Upper lobe of left lung (tissue), 6 donors: ENCODE results near the gene RIPOR1. TPM values are rescaled to one million over a fixed set of nuclear protein-coding genes. Genes with fewer than 3 reads are reported as not detected.

Experiments
- ATAC-seq, 2 donors: fragments of 200-7000 bp; cut with Tn5 transposase; one replicate each; pipeline ENCODE4 v1.9.1; 2022; ENCODE audit warnings: mild to moderate bottlenecking in 2 of 2, moderate library complexity in 2 of 2; ENCODE audit not compliant: low FRiP score in 2 of 2
- DNase-seq, 2 donors: peaks; one replicate each; pipeline ENCODE4 v3.0.0-alpha.2; 2019 to 2020
- H3K27ac ChIP-seq, 4 donors: fragments of 200-600 bp; sonication (generic); one replicate each; pipeline ENCODE4 v1.5.1; 2016 to 2019
- H3K27me3 ChIP-seq, 4 donors: fragments of 200-600 bp; sonication (generic); one replicate each; pipeline ENCODE4 v1.5.1; 2017 to 2019
- H3K36me3 ChIP-seq, 4 donors: fragments of 200-600 bp; sonication (generic); one replicate each; pipeline ENCODE4 v1.5.1; 2016 to 2019
- H3K4me1 ChIP-seq, 4 donors: fragments of 200-600 bp; sonication (generic); one replicate each; pipeline ENCODE4 v1.5.1; 2018 to 2019
- H3K4me3 ChIP-seq, 4 donors: fragments of 200-600 bp; sonication (generic); one replicate each; pipeline ENCODE4 v1.5.1; 2017 to 2019; ENCODE audit warnings: mild to moderate bottlenecking in 2 of 4, moderate library complexity in 1 of 4
- H3K9me3 ChIP-seq, 4 donors: fragments of 200-600 bp; sonication (generic); one replicate each; pipeline ENCODE4 v1.5.1; 2018 to 2019
- EP300 ChIP-seq, 4 donors: sonication (generic); formaldehyde crosslinking; IDR thresholded peaks; one replicate each; pipeline ENCODE4 v1.5.1; 2017; ENCODE audit warnings: antibody characterized with exemption in 4 of 4, control low read depth in 2 of 4
- POLR2A ChIP-seq, 4 donors: fragments of 450-650 bp; IDR thresholded peaks; one replicate each; pipeline ENCODE4 v1.5.1; 2016 to 2017; ENCODE audit warnings: antibody characterized with exemption in 4 of 4, mild to moderate bottlenecking in 2 of 4
- POLR2AphosphoS5 ChIP-seq, 2 donors: sonication (generic); formaldehyde crosslinking; IDR thresholded peaks; one replicate each; pipeline ENCODE4 v1.5.1; 2017; ENCODE audit warnings: antibody characterized with exemption in 2 of 2
- WGBS, 2 donors: methylation state at CpG; one replicate each; pipeline ENCODE4 v1.1.5; 2017 to 2018; 5-methylcytosine and 5-hydroxymethylcytosine counted together
- total RNA-seq, 6 donors: library from RNA; depleted of rRNA in 4 of 6; stranded (reverse); fragments of >200 nt in 4 of 6; gene quantifications; one replicate each; pipeline versions ENCODE4 v1.1.0 to v1.2.1, GENCODE V29; 2016 to 2021
- TF ChIP-seq, protein P1 (sequence below), 6 experiments: fragments of 450-650 bp in 4 of 6; fragments of 200-600 bp in 2 of 6; sonication (generic) in 2 of 6; IDR thresholded peaks; one replicate each; pipeline ENCODE4 v1.5.1; 2016 to 2019; ENCODE audit warnings: antibody characterized with exemption in 6 of 6
- donor health status: DM: no; HTN: no; CAD: no; lungs with moderate emphysema.
- donor health status: DM: no; HTN: yes; CAD: no; lungs with severe emphysema.

RIPOR1 gene, protein sequence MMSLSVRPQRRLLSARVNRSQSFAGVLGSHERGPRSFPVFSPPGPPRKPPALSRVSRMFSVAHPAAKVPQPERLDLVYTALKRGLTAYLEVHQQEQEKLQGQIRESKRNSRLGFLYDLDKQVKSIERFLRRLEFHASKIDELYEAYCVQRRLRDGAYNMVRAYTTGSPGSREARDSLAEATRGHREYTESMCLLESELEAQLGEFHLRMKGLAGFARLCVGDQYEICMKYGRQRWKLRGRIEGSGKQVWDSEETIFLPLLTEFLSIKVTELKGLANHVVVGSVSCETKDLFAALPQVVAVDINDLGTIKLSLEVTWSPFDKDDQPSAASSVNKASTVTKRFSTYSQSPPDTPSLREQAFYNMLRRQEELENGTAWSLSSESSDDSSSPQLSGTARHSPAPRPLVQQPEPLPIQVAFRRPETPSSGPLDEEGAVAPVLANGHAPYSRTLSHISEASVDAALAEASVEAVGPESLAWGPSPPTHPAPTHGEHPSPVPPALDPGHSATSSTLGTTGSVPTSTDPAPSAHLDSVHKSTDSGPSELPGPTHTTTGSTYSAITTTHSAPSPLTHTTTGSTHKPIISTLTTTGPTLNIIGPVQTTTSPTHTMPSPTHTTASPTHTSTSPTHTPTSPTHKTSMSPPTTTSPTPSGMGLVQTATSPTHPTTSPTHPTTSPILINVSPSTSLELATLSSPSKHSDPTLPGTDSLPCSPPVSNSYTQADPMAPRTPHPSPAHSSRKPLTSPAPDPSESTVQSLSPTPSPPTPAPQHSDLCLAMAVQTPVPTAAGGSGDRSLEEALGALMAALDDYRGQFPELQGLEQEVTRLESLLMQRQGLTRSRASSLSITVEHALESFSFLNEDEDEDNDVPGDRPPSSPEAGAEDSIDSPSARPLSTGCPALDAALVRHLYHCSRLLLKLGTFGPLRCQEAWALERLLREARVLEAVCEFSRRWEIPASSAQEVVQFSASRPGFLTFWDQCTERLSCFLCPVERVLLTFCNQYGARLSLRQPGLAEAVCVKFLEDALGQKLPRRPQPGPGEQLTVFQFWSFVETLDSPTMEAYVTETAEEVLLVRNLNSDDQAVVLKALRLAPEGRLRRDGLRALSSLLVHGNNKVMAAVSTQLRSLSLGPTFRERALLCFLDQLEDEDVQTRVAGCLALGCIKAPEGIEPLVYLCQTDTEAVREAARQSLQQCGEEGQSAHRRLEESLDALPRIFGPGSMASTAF
- total RNA-seq, result 100 to 1,000 TPM in 4 of 6 donors, 10 to 100 TPM in 2; 76.9 to 183 (median 113) TPM

DNA sequence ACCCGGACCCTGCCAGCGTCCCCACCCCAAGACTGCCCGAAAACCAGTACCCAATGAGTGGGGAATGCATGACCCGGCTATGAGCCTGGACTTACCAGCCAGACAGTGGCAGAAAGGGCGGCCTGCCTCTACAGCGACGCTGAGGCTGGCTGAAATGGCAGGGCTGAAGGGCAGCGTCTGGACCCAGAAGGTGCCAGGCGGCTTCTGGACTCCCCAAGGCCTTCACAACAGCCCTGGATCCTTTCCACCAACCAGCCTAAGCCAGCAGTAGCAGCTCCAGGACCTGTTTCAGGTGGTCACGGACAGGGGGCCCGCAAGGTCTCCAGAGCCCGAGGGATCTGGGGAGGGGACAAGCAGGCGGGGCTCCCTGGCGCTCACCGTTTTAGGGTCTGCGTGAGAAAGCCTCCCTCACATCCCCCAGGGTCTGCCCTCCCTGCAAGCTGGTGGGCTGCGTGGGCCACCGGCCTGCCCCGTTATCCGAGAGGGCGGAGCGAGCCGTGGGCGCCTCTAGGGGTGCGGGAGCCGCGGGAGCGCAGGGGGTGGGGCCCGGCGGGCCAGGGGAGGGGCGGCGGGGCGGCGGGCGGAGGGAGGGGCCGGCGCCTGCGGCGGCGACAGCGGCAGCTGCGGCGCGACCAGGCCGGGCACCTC lies at the start of gene RIPOR1:
Gene RIPOR1 (plus strand): TSS at position 608 of the 648 bp plus-strand sequence. CDS start 9,618 bp downstream, outside the sequence.
- no peaks in the 10 kb centered on the region for H3K9me3 ChIP-seq
- ATAC-seq (peak; percentile 19 to 66), DNase-seq (peak; percentile 59 to 93)
- no peaks in the 10 kb centered on the region for H3K27me3 ChIP-seq
- 63% methylated on average over 12 of the region's 45 CpGs; no CpG with 5 or more reads in 1 of the 2 donors for WGBS, 2 donors
- H3K4me3 ChIP-seq, result peak within 1 kb of the TSS; percentile 69 to 86 (median 74)
- H3K36me3 ChIP-seq, result no peaks in the 10 kb centered on the region
- TF ChIP-seq, protein P1, sequence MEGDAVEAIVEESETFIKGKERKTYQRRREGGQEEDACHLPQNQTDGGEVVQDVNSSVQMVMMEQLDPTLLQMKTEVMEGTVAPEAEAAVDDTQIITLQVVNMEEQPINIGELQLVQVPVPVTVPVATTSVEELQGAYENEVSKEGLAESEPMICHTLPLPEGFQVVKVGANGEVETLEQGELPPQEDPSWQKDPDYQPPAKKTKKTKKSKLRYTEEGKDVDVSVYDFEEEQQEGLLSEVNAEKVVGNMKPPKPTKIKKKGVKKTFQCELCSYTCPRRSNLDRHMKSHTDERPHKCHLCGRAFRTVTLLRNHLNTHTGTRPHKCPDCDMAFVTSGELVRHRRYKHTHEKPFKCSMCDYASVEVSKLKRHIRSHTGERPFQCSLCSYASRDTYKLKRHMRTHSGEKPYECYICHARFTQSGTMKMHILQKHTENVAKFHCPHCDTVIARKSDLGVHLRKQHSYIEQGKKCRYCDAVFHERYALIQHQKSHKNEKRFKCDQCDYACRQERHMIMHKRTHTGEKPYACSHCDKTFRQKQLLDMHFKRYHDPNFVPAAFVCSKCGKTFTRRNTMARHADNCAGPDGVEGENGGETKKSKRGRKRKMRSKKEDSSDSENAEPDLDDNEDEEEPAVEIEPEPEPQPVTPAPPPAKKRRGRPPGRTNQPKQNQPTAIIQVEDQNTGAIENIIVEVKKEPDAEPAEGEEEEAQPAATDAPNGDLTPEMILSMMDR (IDR thresholded peaks at IDR 0.05), result no peak
- no peak for TF ChIP-seq POLR2AphosphoS5 (IDR thresholded peaks at IDR 0.05)
- no peak for TF ChIP-seq POLR2A (IDR thresholded peaks at IDR 0.05)
- TF ChIP-seq EP300 (IDR thresholded peaks at IDR 0.05), result no peak
- H3K4me1 ChIP-seq, result peaks cover 27 to 49% (median 37%) of the 10 kb centered on the region in 4 donors
- peak within 1 kb of the TSS; percentile 85 to 92 (median 90) for H3K27ac ChIP-seq

DNA sequence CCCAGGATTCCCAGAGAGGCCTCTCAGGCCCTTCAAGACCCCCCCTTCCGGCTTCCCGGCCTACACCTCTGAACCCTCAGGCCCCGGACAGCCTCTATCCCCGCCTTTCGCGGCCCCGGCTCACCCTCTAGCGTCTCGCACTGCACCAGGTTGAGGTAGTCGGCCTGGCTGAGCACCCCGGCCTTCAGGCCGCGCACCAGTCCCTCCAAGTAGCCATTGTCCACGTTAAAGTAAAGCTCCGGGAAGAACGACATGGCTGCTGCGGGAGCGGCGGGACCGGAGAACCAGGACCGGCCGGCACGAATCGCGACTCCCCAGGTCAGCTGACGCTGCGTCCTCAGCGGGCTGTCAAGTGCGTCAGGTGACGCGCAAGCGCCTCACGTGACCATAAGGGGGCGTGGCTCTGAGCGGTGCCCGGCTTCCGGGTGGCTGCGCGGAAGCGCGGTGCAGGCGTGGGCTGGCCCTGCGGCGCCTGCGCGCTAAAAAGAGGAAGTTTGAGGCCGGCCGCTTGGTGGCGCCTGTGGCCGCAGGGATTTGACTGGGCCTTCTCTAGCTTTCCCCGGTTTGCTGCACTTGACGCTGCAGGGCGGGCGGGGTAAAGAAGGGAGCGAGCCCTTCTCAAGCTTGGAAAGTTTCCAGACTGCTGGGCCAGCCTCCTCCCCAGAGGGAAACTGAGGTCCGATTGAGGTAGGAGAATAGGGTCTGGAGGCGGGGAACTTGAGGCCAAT lies 47.6 kb upstream of the RIPOR1 start, which contains the start of gene ATP6V0D1:
Gene ATP6V0D1 (minus strand): TSS at position 325 of the 728 bp plus-strand sequence. CDS start 71 bp downstream, at position 254.
- H3K4me3 ChIP-seq, result peak within 1 kb of the TSS; percentile 78 to 94 (median 89)

DNA sequence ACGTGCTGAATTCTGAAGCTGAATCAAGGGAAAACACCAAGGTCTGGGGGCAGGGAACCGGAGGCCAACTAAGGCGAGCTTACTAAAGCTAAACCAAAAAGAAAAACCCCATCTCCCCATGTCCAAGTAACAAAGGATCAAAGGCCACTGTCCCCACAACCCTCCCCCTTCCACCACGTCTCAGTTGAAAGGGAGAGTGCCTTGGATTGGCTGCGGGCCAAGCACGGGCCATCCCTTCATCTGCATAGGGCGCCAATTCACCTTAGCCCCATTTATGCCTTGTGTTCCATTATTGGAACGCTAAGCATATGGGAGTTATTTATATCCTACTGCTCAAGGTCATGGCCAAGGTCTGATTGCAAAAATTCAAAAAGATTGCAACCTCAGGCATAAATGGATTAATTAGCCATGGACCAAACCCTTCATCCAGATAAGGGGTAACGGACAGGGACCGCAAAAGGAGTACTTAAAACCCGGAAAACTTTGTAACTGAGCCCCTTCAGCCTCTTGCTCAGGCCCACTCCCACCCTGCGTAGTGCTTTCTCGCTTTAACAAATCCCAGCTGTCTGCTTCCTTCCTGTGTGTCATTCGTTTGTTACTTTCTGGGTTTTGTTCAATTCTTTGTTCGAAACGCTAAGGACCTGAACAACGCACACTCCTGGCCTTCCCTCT lies 46.9 kb upstream of the RIPOR1 start:
- peak in 1 of 2 donors; percentile 3 for ATAC-seq
- Histone ChIP-seq H3K36me3 (peaks cover 0 to 4% (median 0%) of the 10 kb centered on the region in 4 donors), H3K27ac (peak overlapping the region; percentile 96 to 98 (median 98)), H3K4me3 (peak overlapping the region; percentile 34 to 94 (median 86)), H3K4me1 (peaks cover 40 to 57% (median 49%) of the 10 kb centered on the region in 4 donors), H3K27me3 (no peaks in the 10 kb centered on the region), H3K9me3 (no peaks in the 10 kb centered on the region)
- TF ChIP-seq EP300 (IDR thresholded peaks at IDR 0.05), result no peak
- no peak for TF ChIP-seq POLR2AphosphoS5 (IDR thresholded peaks at IDR 0.05)
- TF ChIP-seq POLR2A (IDR thresholded peaks at IDR 0.05), result no peak
- 6 to 14% methylated on average over 17 of the region's 17 CpGs for WGBS, 2 donors
- no peak for DNase-seq

More for the DNA sequence above, 47.6 kb upstream of the RIPOR1 start, which contains the start of gene ATP6V0D1:
- TF ChIP-seq EP300 (IDR thresholded peaks at IDR 0.05) (peak in 1 of 4 donors; percentile 90), POLR2AphosphoS5 (IDR thresholded peaks at IDR 0.05) (peak; percentile 97 to 99), POLR2A (IDR thresholded peaks at IDR 0.05) (peak in 3 of 4 donors; percentile 88 to 95 (median 90))
- TF ChIP-seq, protein P1 (IDR thresholded peaks at IDR 0.05), result peak; percentile 83 to 98 (median 96)
- H3K9me3 ChIP-seq, result no peaks in the 10 kb centered on the region
- 0 to 1% methylated on average over 16 to 26 of the region's 57 CpGs for WGBS, 2 donors
- H3K4me1 ChIP-seq, result peaks cover 47 to 64% (median 55%) of the 10 kb centered on the region in 4 donors
- H3K36me3 ChIP-seq, result peaks cover 0 to 4% (median 0%) of the 10 kb centered on the region in 4 donors
- DNase-seq, result peak; percentile 98 to 100
- H3K27ac ChIP-seq, result peak within 1 kb of the TSS; percentile 96 to 98 (median 98)
- ATAC-seq, result peak; percentile 97
- H3K27me3 ChIP-seq, result no peaks in the 10 kb centered on the region
